Measurements from ENCODE around the gene RRBP1. TPM values are rescaled to one million over a fixed set of nuclear protein-coding genes. Genes with fewer than 3 reads are reported as not detected.

The RRBP1 gene
- total RNA-seq, 3 donors from 2014 or later: 49.8 to 92.4 (median 78.0) TPM

DNA sequence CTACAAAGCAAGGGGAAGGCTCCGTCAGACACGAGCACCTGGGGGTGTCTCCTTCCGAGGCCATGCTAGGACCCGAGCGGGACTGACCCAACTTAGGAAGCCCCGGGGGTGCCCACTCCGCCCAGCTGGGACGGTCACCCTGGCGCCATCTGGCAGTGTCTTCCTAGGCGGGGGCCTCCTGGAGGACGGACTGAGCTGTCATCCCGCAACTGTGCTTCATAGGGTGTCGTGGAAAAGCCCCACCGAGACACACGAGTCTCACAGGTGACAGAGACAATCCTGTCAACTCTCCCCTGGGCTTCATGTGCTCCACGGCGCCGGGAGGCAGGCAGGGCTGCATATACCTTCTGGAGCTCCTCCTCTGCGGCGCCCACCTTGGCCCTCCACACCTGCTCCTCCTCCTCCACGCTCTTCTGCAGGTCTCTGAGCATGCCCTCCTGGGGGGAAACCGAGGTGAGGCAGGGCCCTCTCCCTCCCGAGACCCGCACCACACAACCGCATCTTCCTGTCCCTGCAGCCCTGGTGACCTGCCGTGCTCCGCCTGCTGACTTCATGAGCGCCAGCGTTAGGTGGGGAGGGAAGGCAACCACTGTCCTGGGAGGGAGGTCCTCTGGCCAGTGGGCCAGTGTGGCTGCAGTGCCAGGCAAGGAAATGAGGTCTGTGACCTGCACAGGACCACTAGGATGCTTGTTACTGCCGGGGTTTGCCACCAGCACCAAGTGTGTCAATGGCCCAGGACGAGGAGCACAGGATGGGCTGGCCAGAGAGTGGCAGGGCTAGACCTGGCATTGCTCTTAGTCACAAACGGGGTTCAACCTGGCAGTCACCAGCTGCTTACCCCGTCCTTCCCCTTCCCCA, 61.4 kb downstream of the RRBP1 start:
- H3K4me3 ChIP-seq: no peak overlapping the region
- peak; percentile 15 to 45 for DNase-seq (ENCODE audit: low spot score in 2 of 2)
- TF ChIP-seq POLR2AphosphoS5 (IDR thresholded peaks at IDR 0.05) (no peak), POLR2A (IDR thresholded peaks at IDR 0.05) (no peak), CTCF (IDR thresholded peaks at IDR 0.05) (no peak)
- H3K4me1 ChIP-seq: no peaks in the 10 kb centered on the region
- no peak overlapping the region for H3K27ac ChIP-seq
- H3K27me3 ChIP-seq: no peaks in the 10 kb centered on the region
- H3K9me3 ChIP-seq: no peaks in the 10 kb centered on the region
- intact Hi-C loops (cut with DNase I; ENCODE audit: low total_unique reads): no loop called here
- H3K36me3 ChIP-seq: peaks cover 12% of the 10 kb centered on the region

DNA sequence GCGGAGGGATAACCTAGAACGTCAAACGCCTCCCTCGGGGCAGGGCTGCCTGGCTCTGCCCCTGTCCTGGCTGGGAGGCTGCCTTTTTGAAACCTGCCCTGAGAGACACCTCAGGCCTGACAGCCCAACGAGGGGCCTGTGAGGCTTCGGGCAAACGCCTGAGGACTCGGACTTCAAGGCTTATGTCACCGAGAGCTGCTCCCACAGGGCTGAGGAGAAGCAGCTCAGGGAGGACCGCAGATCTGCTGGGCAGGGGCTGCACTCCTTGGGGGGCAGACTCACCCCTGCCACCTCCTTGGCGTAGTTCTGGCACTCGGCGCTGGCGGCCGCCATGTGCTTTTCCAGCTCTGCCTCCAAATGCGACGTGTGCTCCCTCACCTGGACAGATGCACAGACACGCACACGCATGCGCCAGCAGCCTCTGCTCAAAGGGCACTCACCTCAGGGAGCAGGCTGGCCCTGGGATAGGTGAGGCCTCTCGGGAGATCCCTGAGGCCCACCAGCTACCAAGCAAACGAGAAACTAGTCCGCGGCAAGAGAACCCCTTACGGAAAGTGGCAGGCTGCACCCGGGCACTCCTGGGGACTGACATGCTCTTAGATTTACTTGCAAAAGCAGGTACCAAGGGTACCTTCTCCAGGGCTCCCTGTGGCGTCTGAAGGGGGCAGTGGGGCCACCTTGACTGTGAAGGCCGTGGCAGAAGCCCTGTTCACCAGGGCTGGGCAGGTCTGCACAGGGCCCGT, 62.5 kb downstream of the RRBP1 start:
- Histone ChIP-seq H3K4me1 (no peaks in the 10 kb centered on the region), H3K27ac (no peak overlapping the region), H3K27me3 (no peaks in the 10 kb centered on the region), H3K4me3 (no peak overlapping the region), H3K36me3 (peaks cover 12% of the 10 kb centered on the region), H3K9me3 (no peaks in the 10 kb centered on the region)
- no peak for TF ChIP-seq CTCF (IDR thresholded peaks at IDR 0.05)
- TF ChIP-seq POLR2A (IDR thresholded peaks at IDR 0.05): no peak
- intact Hi-C loops (cut with DNase I; ENCODE audit: low total_unique reads): no loop called here
- peak; percentile 14 to 37 for DNase-seq (ENCODE audit: low spot score in 2 of 2)

GRCh38 chr20:17618673-17619013, 63.4 kb downstream of the RRBP1 start:
- intact Hi-C loops (cut with DNase I; ENCODE audit: low total_unique reads): no loop called here
- peaks cover 7% of the 10 kb centered on the region for H3K36me3 ChIP-seq
- TF ChIP-seq POLR2A (IDR thresholded peaks at IDR 0.05) (no peak), POLR2AphosphoS5 (IDR thresholded peaks at IDR 0.05) (no peak)

GRCh38 chr20:17617868-17618672, 64.0 kb downstream of the RRBP1 start:
- DNase-seq (ENCODE audit: low spot score in 2 of 2): peak; percentile 66 to 74
- no peaks in the 10 kb centered on the region for H3K9me3 ChIP-seq
- no peaks in the 10 kb centered on the region for H3K4me1 ChIP-seq
- H3K27me3 ChIP-seq: no peaks in the 10 kb centered on the region
- intact Hi-C loops (cut with DNase I; ENCODE audit: low total_unique reads): no loop called here
- H3K27ac ChIP-seq: no peak overlapping the region
- TF ChIP-seq POLR2A (IDR thresholded peaks at IDR 0.05): no peak
- TF ChIP-seq CTCF (IDR thresholded peaks at IDR 0.05): no peak
- TF ChIP-seq POLR2AphosphoS5 (IDR thresholded peaks at IDR 0.05): no peak
- H3K36me3 ChIP-seq: peaks cover 7% of the 10 kb centered on the region
- H3K4me3 ChIP-seq: no peak overlapping the region

More at GRCh38 chr20:17618673-17619013, 63.4 kb downstream of the RRBP1 start:
- no peaks in the 10 kb centered on the region for H3K27me3 ChIP-seq
- H3K9me3 ChIP-seq: no peaks in the 10 kb centered on the region
- DNase-seq (ENCODE audit: low spot score in 2 of 2): no peak
- H3K27ac ChIP-seq: no peak overlapping the region
- H3K4me3 ChIP-seq: no peak overlapping the region
- H3K4me1 ChIP-seq: no peaks in the 10 kb centered on the region

DNA sequence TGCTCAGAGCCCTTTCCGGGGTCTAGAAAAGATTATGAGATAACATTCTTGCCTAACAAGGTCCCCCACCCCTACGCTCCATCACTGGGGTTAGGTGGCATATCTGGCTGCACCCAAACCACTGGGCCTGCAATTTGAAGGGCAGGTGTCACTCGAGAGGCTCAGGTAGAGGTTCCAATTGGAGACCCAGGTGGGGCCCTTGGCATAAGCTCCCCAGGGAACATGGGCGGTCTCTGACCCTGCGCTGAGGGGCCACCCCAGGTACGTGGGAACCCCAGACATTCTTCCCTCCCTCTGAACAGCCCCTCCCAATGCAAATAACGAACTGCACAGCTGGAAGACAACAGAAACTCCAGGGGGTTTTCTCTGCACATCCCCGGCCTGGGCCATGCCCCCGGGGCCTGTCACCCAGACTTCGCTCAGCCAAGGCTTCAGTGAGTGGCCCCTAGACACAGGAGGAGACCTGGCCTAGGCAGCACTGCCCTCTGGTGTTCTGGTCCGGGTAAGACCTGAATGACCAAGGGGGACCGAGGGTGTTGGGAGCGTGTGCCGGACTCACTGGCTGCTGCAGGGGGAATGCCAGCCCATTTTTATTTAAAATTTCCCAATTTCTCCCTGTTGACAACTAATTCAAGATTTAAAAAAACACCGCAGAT, 64.7 kb downstream of the RRBP1 start:
- TF ChIP-seq POLR2AphosphoS5 (IDR thresholded peaks at IDR 0.05): no peak
- TF ChIP-seq CTCF (IDR thresholded peaks at IDR 0.05): peak in 2 of 3 donors; percentile 96 to 97
- H3K36me3 ChIP-seq: peaks cover under 1% of the 10 kb centered on the region
- H3K4me3 ChIP-seq: no peak overlapping the region
- H3K27me3 ChIP-seq: no peaks in the 10 kb centered on the region
- peak overlapping the region in 1 of 2 donors; percentile 32 for H3K27ac ChIP-seq
- no peaks in the 10 kb centered on the region for H3K4me1 ChIP-seq
- H3K9me3 ChIP-seq: no peaks in the 10 kb centered on the region
- peak; percentile 59 to 72 for DNase-seq (ENCODE audit: low spot score in 2 of 2)
- intact Hi-C loops (cut with DNase I; ENCODE audit: low total_unique reads): no loop called here

All from breast epithelium (tissue), 4 donors.